ENCODE data around the gene TAF5L.
"Not testable (repeated sequence)": the region's sequence is repeated elsewhere in the genome, so short reads cannot be mapped to it uniquely, and the experiment has no call there.

The TAF5L gene

DNA sequence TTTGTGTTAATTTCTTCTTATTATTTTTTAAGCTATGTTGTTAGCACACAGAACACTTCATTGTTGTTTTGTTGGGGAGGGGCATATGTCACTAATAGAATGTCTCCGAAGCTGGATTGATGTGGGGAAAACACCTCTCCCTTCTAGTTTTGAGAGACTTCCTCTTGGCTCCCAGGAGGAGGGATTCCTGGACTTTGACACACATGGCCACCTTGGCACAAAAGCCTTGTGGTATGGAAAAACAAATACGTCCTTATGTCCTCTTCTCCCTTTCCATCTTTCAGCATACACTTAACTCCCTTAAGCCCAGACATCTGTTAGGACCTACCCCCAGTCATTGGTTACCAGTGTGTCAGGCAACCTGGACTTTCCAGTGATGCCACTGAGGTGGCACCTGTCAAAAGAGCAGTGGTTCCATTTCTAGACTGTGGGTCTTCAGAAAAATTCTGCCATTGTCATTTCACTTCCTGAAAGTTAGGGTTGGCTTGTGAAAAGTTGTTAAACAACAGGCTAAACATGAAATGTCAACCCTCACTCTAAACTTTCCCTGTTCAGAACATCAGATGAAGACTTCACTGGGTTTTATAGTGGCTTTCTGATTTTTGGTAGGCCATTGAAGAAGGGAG lies 54.9 kb downstream of the TAF5L start:
- no peak for DNase-seq (ENCODE audit: low read depth in 3 of 3, low spot score in 1 of 3)

DNA sequence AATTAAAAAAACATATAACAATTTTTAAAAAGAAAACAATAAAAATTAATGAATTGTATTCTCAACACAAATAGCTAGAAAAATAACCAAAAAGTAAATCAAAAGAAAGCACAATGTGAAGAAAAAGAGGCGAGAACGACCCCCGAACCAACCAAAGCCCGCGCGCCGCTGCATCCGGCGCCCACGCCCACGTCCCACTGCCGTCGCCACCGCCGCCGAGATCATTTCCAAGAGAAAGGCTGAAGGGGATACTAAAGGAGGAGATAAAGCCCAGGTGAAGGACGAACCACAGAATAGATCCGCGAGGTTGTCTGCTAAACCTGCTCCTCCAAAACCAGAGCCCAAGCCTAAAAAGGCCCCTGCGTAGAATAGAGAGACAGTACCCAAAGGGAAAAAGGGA lies 55.6 kb downstream of the TAF5L start:
- DNase-seq (ENCODE audit: low read depth in 3 of 3, low spot score in 1 of 3) = no peak

DNA sequence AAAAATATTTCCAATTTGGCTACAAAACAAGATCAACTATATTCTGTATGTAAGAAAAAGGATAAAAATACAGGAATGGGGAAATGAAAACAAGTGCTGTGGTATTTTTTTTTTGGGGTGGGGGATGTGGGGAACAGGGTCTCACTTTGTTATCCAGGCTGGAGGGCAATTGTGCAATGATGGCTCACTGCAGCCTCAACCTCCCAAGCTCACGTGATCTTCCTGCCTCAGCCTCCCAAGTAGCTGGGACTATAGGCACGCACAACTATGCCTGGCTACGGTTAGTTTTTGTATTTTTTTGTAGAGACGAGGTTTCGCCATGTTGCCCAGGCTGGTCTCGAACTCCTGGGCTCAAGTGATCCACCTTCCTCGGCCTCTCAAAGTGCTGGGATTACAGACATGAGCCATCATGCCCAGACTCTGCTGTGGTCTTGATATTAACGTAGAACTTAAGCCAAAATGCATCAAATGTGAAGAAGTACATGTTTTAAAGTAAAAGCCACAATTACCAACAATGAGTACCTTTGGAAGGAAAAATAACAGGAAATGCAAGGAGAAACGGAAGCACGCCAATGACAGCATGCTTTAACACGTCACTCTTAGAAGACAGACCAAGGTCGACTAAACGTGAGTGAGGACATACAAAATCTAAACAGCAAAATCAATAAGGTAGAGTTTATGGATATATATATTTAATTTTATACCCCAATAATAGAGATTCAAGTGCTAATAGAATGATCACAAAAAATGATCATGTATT lies 58.6 kb downstream of the TAF5L start:
- no peak for DNase-seq (ENCODE audit: low read depth in 3 of 3, low spot score in 1 of 3)

DNA sequence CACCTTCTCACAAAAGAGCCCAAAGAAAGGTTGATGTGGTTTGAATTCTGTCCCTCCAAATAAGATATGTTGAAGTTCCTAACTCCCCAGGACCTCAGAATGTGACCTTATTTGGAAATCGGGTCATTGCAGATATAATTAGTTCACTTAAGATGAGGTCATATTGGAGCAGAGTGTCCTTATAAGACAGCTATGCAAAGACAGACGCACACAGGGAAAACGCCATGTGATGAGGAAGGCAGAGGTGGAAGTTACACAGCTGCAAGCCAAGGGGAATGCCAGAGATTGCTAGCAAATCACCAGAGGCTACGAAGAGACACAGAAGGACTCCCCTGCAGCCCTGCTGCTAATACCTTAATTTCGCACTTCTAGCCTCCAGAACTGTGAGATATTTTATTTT lies 62.2 kb downstream of the TAF5L start:
- no peak for DNase-seq (ENCODE audit: low read depth in 3 of 3, low spot score in 1 of 3)

DNA sequence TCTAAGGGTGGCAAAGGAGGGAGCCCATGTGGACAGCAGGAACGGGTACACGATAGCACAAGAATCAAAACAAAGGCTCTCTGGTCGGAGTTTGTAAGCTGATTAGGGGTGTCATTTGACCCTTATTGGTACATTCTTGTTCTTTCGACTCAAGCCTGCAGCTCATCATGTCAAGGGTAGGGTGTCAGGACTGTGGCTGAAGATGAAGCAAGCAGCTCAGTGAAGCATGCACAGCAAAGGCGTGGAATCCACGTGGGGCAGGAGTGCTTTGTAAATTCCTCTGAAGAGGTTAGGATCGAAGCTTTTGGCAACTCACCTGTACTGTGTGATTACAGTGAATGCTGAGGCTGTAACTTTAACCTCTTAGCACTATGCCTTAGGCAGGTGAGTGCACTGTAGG lies 62.7 kb downstream of the TAF5L start:
- DNase-seq (ENCODE audit: low read depth in 3 of 3, low spot score in 1 of 3) = no peak

DNA sequence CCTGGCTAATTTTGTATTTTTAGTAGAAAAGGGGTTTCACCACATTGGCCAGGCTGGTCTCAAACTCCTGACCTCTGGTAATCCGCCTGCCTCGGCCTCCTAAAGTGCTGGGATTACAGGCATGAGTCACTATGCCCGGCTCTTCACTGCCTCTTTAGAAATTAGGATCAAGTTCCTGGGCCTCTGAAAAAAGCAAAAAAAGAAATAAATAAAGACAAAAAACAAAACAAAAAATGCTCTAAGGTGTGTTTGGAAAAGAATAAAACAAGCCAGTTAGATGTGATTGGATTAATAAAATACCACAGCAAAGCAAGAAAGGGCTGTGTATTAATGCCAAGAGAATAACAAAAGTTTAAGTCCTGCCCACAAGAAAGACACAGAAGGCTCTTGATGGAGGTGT lies 63.2 kb downstream of the TAF5L start:
- DNase-seq (ENCODE audit: low read depth in 3 of 3, low spot score in 1 of 3) = no peak

DNA sequence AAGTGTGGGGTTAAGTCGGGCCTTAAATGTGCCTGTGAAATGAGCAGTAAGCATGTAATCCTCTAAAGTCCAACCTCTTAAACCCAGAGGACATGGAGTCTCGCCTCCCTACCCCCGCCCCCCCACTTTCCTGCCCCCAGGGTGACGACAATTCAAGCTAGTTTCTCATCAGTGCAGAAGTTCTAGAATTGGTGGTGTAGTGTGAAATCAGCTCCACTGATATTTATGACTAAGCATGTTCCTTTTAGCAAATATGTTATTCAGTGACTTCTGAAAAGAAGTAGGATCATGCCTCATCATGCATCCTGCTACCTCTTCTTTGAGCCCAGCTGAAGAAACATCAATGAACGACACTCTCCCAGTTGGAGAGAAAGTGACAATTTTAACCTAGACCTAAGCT lies 64.8 kb downstream of the TAF5L start:
- DNase-seq (ENCODE audit: low read depth in 3 of 3, low spot score in 1 of 3) = no peak

DNA sequence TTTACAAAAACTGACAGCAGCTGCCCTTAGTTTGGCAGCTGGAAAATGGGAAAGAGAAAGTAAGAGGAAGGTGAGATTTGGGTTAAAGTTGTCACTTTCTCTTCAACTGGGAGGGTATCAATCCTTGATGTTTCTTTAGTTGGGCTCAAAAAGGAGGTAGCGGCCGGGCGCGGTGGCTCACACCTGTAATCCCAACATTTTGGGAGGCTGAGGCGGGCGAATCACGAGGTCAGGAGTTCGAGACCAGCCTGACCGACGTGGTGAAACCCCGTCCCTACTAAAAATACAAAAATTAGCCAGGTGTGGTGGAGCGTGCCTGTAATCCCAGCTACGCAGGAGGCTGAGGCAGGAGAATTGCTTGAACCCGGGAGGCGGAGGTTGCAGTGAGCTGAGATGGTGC lies 65.8 kb downstream of the TAF5L start:
- not testable (repeated sequence) for DNase-seq (ENCODE audit: low read depth in 3 of 3, low spot score in 1 of 3)

DNA sequence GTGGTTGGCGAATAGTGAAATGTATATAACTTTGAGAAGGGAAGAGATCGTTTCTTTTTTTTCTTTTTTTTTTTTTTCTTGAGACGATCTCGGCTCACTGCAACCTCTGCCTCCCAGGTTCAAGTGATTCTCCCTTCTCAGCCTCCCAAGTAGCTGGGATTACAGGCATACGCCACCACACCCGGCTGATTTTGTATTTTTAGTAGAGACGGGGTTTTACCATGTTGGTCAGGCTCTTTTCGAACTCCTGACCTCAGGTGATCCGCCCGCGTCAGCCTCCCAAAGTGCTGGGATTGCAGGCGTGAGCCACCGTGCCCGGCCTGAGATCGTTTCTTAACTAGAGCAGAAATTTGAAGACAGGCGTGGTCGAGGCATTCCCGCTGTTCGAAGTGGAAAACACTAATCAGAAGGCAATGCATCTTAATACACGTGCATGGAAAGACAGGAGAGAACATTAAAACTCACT lies 66.6 kb downstream of the TAF5L start:
- DNase-seq (ENCODE audit: low read depth in 3 of 3, low spot score in 1 of 3) = not testable (repeated sequence)

DNA sequence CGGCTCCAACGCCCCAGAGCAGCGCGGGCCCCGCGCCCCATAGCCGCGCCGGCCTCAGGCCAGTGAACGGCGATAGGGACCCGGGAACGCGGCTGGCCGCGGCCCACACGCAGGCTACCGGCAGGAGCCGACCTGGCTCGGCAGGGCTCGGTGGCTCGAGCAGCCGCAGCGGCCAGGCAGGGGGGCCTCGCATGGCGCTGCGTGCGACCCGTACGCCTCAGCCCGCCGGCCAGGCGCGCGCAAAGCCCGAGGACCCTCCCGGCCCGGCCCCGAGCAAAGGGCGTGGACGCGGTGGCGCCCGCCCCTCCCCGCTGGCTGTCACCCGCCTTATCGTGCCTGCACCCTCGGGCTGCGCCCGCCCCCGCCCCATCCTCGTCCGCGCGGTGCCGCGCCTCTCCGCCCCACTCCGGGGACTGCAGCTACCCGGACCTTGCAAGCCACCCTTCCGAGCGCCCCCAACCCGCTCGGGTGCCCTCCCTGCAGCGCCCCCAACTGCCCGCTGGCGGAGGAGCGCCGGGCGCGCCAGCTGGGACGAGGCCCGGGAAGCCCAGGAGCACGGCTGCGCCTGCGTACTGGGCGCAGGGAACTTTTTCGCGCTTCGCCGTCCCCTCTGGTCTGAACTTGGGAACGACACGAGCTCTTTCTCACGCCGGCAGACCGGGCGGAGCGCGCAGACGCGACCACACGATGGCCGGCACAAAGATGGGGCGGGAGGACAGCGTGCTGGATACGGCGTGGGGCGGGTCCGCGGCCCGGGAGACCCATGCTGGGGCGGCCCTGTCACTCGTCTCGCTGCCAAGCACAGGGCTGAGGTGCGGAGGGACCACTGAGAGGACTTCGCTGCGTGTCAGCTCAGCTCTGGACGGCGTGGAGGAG lies 67.2 kb downstream of the TAF5L start, which contains the start of gene ABCB10:
ABCB10 (minus strand) TSS at position 248 of the 876 bp plus-strand sequence; CDS start at position 193, 55 bp downstream.
- DNase-seq (ENCODE audit: low read depth in 3 of 3, low spot score in 1 of 3) = peak; percentile 47 to 80 (median 71)

DNA sequence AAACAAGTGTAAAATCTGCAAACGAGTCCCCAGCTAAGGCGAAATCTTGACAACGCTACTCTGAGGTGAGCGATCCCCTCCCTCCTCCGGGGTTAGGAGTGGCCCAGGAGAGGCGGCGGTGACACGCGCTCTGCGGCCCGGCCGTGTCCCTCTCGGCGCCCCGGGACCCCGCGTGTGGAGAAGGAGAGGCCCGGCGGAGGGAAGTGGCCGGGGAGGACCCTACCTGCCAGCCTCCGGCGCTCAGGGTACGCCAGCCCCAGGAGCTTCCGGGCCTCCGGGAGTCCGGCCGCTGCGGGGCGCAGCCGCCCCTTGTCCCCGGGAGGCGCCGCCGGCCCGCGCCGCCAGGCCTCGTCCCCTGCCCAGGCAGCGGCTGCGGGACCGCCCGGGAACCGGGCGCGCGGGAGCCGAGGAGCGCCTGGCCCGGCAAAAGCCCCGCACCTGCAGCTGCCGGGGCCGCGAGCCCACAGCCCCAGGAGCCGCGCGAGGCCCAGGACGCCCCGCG lies 68.0 kb downstream of the TAF5L start:
- DNase-seq (ENCODE audit: low read depth in 3 of 3, low spot score in 1 of 3) = peak in 1 of 3 donors; percentile 34

DNA sequence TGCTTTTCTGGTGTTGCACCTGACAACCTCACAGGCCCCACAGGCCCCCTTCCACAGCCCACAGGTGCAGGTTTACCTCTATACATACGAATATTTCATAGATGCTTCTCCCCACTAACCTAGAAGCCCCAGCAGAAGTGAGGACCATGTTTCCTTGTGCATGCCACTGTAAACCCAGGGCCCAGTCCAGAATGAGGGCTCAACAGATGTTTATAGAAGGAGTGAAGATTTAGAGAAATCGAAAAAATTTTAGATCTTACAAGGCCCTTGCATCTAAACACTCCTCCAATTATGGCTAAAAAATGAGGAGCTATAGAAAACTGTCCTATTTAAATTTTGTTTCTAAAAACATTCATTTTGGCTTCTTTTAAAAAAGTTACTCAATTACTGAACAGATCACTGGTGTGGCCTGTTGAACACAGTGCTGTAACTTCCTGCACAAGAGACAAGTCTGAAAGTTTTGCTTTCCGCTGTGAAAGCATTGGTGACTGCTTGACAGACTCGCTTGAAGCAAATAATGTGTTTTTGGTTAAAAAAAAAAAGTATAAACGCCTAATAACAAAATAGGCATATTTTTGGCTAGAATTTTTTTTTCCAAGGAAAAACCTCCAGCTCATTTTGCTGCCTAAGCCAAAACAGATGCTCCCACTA lies 68.6 kb downstream of the TAF5L start:
- no peak for DNase-seq (ENCODE audit: low read depth in 3 of 3, low spot score in 1 of 3)

DNA sequence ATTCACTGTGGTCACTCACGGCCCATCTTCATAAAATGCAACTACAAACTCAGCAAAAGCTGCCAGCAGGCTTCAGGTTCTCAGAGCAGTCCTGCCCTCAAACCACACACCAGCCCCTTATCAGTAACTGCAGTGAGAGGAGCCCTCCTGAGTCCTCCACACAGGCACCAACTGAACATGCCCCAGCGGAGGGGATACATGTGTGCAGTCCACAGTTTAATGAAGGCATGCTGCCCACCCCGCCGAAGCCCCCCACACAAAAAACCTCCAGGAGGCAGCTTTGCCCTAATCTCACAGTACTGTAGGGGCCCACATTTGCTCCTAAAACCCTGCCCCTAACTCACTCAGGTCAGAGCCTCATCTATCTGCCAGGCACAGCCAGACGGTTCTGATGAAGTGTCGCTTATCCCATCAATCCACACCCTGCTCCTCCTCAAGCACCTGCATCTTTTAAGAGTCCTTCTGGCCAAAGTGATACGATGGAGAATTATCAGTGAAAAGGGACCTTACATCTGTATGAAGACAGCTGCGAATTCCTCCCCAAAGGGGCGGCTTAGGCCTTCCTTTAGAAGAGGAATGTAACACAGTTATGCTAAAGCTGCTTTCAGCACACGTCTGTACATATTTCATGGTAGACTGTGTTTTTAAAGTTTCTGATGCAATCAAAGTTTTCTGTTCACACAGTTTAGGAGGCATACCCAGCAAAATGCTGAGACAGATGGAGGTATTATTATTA lies 70.9 kb downstream of the TAF5L start:
- no peak for DNase-seq (ENCODE audit: low read depth in 3 of 3, low spot score in 1 of 3)

DNA sequence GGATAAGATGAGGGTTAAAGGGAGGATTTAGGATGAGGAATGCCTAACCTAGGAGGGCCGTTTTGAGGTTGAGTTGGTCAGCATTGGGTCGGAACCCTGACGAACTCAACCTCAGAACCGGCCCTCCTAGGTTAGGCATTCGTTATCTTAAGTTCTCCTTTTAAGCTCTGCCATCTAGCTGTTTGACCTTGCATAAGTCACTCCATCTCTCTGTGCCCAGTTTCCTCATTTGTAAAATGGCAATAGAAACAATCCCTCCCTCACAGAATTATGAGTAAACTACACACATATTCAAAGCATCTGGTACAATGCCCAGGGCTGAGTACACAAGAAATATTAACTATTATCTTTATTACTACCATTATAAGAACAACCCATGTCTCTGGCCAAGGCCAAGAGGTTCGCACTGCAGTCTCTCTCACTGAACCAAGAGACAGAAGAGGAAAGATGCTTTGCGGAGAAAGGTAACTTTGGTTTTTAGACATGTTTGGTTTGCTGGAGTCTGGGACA lies 72.2 kb downstream of the TAF5L start:
- no peak for DNase-seq (ENCODE audit: low read depth in 3 of 3, low spot score in 1 of 3)

DNA sequence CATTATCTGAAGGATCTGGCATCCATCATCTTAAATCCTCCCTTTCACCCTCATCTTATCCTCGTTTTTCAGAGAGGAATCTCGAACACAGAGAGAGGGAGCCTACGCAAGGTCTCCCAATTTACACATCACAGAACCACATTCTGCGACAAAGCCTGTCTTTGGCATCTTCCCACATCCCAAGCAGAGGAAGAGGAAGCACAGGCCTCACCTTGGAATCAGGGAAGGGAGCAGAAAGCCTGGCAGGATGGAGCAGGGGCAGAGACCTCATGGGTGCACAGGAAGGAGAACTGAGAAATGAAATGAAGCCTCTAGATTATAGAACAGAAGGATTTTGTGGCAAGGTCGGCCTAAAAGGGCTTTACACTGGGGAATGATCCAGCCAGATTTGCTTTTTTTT lies 73.2 kb downstream of the TAF5L start:
- DNase-seq (ENCODE audit: low read depth in 3 of 3, low spot score in 1 of 3) = no peak

DNA sequence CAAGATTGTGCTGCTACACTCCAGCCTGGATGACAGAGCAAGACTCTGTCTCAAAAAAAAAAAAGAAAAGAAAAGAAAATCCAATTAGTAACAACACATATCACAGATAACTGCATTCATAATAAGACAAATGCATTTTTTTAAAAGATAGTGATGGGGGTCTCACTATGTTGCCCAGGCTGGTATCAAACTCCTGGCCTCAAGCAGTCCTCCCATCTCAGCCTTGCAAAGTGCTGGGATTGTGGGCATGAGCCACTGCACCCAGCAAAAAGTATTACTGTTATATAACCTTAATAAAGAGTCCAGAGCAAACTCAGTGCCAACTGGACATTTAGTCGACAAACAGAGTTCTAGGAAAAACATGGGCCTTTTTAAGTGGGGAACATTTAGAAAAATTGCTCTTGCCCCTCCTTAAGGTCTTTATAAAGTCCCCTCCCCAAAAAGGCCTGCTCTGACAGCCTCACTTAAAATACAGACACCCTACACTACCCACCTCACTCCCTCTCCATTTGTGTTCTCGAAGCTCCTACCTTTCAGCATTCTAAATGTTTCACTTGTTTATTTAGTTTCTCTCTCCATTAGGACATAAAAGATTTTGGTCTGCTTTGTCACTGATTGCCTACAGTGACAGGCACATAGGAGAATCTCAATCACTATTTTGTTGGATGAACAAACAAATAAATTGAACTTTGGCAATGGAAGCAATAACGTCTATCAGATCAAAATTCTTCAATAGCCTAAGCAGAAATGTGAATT lies 74.9 kb downstream of the TAF5L start:
- DNase-seq (ENCODE audit: low read depth in 3 of 3, low spot score in 1 of 3) = no peak

DNA sequence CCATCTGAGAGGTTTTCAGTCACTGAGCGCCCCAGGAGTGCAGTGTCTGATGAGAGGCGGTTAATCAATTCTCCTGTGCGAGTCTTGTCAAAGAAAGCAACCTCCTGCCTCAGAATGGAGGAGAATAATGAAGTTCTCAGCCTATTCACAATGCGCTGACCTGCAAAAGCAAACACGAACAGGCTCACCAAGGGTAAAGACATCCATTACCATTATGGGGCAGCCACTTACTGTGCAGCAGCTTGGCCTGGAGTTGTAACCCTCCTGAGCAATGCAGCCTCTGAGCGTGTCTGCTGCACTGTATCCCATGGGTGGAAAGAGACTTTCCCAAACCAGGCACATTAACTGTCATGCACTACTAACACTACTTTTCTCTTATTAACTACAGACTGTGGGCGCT lies 78.4 kb downstream of the TAF5L start:
- DNase-seq (ENCODE audit: low read depth in 3 of 3, low spot score in 1 of 3) = no peak

DNA sequence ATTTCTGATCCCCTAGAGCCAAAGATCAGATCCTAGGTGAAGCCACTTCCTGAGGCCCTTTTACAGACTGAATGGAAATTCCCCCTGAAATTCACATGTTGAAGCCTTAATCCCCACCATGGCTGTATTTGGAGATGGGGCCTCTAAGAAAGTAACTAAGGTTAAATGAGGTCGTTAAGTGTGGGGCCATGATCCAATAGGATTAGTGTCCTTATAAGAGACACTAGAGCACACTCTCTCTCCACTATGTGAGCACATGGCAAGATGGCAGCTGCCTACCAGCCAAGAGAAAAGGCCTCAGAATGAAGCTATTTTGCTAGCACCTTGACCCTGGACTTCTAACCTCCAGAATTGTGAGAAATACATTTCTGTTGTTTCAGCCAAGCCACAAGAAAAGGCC lies 81.3 kb downstream of the TAF5L start:
- DNase-seq (ENCODE audit: low read depth in 3 of 3, low spot score in 1 of 3) = no peak
